Panc1 (cell line): ENCODE data around the gene FAM78A.

Source experiments
- SIN3A ChIP-seq: IDR thresholded peaks from 2 replicates; pipeline ENCODE4 v1.6.1; 2012; ENCODE audit warnings: low read depth, mild to moderate bottlenecking, low read length, moderate library complexity, borderline replicate concordance; ENCODE audit not compliant: insufficient read depth
- TF ChIP-seq, protein P1 (sequence below): fragments of 450-650 bp; IDR thresholded peaks from 2 replicates; pipeline ENCODE4 v1.5.1; 2017; ENCODE audit warnings: mild to moderate bottlenecking
- TF ChIP-seq, protein P2 (sequence below), 2 experiments: IDR thresholded peaks; 2 replicates each; pipeline ENCODE4 v1.6.1; 2011 to 2012; ENCODE audit warnings: low read depth in 2 of 2, control low read depth in 1 of 2, low read length in 1 of 2, mild to moderate bottlenecking in 1 of 2, moderate library complexity in 1 of 2; ENCODE audit not compliant: insufficient read depth in 1 of 2

DNA sequence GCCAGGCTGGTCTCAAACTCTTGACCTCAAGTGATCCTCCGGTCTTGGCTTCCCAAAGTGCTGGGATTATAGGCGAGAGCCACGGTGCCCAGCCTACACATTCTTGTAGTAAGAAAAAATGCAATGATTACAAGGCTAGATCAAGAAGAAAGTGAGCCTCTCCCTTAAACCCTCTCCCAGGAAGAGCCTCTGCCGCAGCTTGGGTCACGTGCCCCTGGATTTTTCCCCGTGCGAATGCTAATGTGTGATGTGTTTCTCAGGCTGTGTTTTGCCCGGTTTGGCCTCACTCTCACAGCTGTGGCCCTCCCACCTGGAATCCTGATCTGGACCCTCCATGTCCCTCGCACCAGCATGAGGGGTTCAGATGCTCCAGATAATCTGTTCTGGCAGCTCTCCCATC is 20.1 kb upstream of the FAM78A start:
- TF ChIP-seq, protein P1, sequence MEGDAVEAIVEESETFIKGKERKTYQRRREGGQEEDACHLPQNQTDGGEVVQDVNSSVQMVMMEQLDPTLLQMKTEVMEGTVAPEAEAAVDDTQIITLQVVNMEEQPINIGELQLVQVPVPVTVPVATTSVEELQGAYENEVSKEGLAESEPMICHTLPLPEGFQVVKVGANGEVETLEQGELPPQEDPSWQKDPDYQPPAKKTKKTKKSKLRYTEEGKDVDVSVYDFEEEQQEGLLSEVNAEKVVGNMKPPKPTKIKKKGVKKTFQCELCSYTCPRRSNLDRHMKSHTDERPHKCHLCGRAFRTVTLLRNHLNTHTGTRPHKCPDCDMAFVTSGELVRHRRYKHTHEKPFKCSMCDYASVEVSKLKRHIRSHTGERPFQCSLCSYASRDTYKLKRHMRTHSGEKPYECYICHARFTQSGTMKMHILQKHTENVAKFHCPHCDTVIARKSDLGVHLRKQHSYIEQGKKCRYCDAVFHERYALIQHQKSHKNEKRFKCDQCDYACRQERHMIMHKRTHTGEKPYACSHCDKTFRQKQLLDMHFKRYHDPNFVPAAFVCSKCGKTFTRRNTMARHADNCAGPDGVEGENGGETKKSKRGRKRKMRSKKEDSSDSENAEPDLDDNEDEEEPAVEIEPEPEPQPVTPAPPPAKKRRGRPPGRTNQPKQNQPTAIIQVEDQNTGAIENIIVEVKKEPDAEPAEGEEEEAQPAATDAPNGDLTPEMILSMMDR: no peak
- no peak for TF ChIP-seq SIN3A
- TF ChIP-seq, protein P2, sequence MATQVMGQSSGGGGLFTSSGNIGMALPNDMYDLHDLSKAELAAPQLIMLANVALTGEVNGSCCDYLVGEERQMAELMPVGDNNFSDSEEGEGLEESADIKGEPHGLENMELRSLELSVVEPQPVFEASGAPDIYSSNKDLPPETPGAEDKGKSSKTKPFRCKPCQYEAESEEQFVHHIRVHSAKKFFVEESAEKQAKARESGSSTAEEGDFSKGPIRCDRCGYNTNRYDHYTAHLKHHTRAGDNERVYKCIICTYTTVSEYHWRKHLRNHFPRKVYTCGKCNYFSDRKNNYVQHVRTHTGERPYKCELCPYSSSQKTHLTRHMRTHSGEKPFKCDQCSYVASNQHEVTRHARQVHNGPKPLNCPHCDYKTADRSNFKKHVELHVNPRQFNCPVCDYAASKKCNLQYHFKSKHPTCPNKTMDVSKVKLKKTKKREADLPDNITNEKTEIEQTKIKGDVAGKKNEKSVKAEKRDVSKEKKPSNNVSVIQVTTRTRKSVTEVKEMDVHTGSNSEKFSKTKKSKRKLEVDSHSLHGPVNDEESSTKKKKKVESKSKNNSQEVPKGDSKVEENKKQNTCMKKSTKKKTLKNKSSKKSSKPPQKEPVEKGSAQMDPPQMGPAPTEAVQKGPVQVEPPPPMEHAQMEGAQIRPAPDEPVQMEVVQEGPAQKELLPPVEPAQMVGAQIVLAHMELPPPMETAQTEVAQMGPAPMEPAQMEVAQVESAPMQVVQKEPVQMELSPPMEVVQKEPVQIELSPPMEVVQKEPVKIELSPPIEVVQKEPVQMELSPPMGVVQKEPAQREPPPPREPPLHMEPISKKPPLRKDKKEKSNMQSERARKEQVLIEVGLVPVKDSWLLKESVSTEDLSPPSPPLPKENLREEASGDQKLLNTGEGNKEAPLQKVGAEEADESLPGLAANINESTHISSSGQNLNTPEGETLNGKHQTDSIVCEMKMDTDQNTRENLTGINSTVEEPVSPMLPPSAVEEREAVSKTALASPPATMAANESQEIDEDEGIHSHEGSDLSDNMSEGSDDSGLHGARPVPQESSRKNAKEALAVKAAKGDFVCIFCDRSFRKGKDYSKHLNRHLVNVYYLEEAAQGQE (IDR thresholded peaks at IDR 0.05; ENCODE audit: insufficient read depth in 1 of 2, low read depth in 2 of 2, low read length in 1 of 2): no peak
